ENCODE results near the gene RHBDL2.

Gene RHBDL2

DNA sequence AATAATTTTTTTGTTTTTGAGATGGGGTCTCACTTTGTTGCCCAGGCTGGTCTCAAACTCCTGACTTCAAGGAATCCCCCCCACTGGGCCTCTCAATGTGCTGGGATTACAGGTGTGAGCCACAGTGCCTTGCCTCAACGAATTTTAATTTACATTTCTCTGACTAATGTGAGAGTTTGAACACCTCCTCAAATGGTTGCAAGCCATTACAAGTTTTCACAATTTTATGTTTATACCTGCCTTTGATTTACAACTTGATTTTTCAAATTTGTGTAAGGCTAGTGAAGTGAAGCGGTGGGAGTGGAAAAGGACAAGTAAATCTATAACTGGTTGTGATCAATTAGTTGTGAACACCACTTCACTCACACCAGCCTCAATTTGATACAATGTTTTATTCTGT, 8.9 kb upstream of the RHBDL2 start:
- Histone ChIP-seq H3K4me2 (ENCODE audit: low read depth, low read length, poor library complexity, severe bottlenecking) (no peak overlapping the region), H3K36me3 (ENCODE audit: insufficient read depth, low read length) (no peaks in the 10 kb centered on the region), H3F3A (ENCODE audit: low read depth) (no peaks in the 10 kb centered on the region), H3K4me1 (ENCODE audit: insufficient read depth, low read length, poor library complexity, severe bottlenecking) (no peaks in the 10 kb centered on the region), H3K79me2 (ENCODE audit: insufficient read depth, low read length) (no peaks in the 10 kb centered on the region), H4K20me1 (ENCODE audit: insufficient read depth, low read length, poor library complexity, severe bottlenecking) (no peaks in the 10 kb centered on the region), H2AFZ (ENCODE audit: low read length) (no peak overlapping the region), H3K9me3 (ENCODE audit: insufficient read depth, low read depth, low read length) (no peaks in the 10 kb centered on the region), H3K9me2 (replicated peaks; ENCODE audit: low read depth, low read length) (no peaks in the 10 kb centered on the region), H3K9ac (ENCODE audit: low read depth, low read length, poor library complexity, severe bottlenecking) (no peak overlapping the region), H3K4me3 (ENCODE audit: low read length, poor library complexity, severe bottlenecking) (no peak overlapping the region), H3K27me3 (ENCODE audit: insufficient read depth, low read length, poor library complexity, severe bottlenecking) (no peaks in the 10 kb centered on the region)
- TF ChIP-seq, protein P1, sequence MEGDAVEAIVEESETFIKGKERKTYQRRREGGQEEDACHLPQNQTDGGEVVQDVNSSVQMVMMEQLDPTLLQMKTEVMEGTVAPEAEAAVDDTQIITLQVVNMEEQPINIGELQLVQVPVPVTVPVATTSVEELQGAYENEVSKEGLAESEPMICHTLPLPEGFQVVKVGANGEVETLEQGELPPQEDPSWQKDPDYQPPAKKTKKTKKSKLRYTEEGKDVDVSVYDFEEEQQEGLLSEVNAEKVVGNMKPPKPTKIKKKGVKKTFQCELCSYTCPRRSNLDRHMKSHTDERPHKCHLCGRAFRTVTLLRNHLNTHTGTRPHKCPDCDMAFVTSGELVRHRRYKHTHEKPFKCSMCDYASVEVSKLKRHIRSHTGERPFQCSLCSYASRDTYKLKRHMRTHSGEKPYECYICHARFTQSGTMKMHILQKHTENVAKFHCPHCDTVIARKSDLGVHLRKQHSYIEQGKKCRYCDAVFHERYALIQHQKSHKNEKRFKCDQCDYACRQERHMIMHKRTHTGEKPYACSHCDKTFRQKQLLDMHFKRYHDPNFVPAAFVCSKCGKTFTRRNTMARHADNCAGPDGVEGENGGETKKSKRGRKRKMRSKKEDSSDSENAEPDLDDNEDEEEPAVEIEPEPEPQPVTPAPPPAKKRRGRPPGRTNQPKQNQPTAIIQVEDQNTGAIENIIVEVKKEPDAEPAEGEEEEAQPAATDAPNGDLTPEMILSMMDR (conservative IDR thresholded peaks at IDR 0.05; ENCODE audit: low read length), result no peak

DNA sequence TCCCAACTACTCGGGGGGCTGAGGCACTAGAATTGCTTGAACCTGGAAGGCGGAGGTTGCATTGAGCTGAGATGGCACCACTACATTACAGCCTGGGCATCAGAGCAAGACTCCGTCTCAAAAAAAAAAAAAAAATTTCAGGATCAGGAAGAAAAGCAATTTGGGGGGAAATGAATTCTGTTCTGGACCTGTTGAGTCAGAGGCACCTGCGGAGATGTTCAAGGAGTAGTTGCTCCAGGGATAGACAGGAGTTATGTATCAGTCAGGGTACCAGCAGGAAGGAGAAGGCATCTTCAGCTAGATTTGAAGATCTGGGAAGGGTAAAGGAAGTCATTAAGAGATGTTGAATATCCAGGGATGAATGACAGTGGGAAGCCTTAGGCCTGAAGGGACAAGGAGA, 2.9 kb upstream of the RHBDL2 start:
- Histone ChIP-seq H3F3A (ENCODE audit: low read depth) (no peaks in the 10 kb centered on the region), H3K36me3 (ENCODE audit: insufficient read depth, low read length) (no peaks in the 10 kb centered on the region), H3K79me2 (ENCODE audit: insufficient read depth, low read length) (no peaks in the 10 kb centered on the region), H3K9me3 (ENCODE audit: insufficient read depth, low read depth, low read length) (no peaks in the 10 kb centered on the region), H3K9ac (ENCODE audit: low read depth, low read length, poor library complexity, severe bottlenecking) (no peak overlapping the region), H3K4me1 (ENCODE audit: insufficient read depth, low read length, poor library complexity, severe bottlenecking) (no peaks in the 10 kb centered on the region), H3K4me3 (ENCODE audit: low read length, poor library complexity, severe bottlenecking) (no peak overlapping the region), H2AFZ (ENCODE audit: low read length) (no peak overlapping the region), H3K27me3 (ENCODE audit: insufficient read depth, low read length, poor library complexity, severe bottlenecking) (no peaks in the 10 kb centered on the region), H4K20me1 (ENCODE audit: insufficient read depth, low read length, poor library complexity, severe bottlenecking) (no peaks in the 10 kb centered on the region), H3K9me2 (replicated peaks; ENCODE audit: low read depth, low read length) (no peaks in the 10 kb centered on the region), H3K4me2 (ENCODE audit: low read depth, low read length, poor library complexity, severe bottlenecking) (no peak overlapping the region)
- TF ChIP-seq, protein P1 (conservative IDR thresholded peaks at IDR 0.05; ENCODE audit: low read length), result no peak
- TF ChIP-seq EZH2phosphoT487 (IDR thresholded peaks at IDR 0.05; ENCODE audit: borderline replicate concordance), result no peak

DNA sequence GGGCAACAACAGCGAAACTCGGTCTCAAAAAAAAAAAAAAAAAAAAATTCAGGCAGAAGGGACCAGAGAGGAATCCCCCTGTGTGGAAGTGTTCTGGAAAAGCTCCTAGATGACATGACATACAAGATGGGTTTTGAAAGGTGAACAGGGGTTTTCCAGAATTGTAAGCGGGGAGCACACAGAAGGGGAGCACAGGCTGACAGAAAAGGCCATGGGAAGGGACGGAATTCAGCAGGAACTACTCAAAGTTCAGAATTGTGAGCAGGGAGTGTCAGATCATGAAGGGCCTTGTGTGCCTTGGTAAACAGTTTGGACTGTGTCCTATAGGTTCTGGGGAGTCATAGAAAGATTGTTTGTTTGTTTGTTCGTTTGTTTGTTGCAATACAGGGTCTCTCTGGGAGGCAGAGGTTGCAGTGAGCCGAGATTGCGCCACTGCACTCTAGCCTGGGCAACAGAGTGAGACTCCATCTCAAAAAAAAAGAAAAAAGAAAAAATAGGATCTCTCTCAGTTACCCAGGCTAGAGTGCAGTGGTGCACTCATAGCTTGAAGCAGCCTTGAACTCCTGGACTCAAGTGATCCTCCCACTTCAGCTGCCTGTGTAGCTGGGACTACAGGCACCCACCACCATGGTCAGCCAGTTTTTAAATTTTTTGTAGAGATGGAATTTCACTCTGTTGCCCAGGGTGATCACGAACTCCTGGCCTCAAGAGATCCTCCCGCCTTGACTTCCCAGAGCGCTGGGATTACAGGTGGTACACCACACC, 1.2 kb upstream of the RHBDL2 start:
- H3K9me2 ChIP-seq (replicated peaks; ENCODE audit: low read depth, low read length), result no peaks in the 10 kb centered on the region
- H3K4me2 ChIP-seq (ENCODE audit: low read depth, low read length, poor library complexity, severe bottlenecking), result no peak overlapping the region
- H3K9me3 ChIP-seq (ENCODE audit: insufficient read depth, low read depth, low read length), result no peaks in the 10 kb centered on the region
- TF ChIP-seq EZH2phosphoT487 (IDR thresholded peaks at IDR 0.05; ENCODE audit: borderline replicate concordance), result no peak
- TF ChIP-seq, protein P1 (conservative IDR thresholded peaks at IDR 0.05; ENCODE audit: low read length), result no peak
- H3K4me1 ChIP-seq (ENCODE audit: insufficient read depth, low read length, poor library complexity, severe bottlenecking), result no peaks in the 10 kb centered on the region
- H2AFZ ChIP-seq (ENCODE audit: low read length), result no peak overlapping the region
- H3F3A ChIP-seq (ENCODE audit: low read depth), result no peaks in the 10 kb centered on the region
- no peak overlapping the region for H3K4me3 ChIP-seq (ENCODE audit: low read length, poor library complexity, severe bottlenecking)
- H3K79me2 ChIP-seq (ENCODE audit: insufficient read depth, low read length), result no peaks in the 10 kb centered on the region
- no peaks in the 10 kb centered on the region for H3K36me3 ChIP-seq (ENCODE audit: insufficient read depth, low read length)
- no peaks in the 10 kb centered on the region for H4K20me1 ChIP-seq (ENCODE audit: insufficient read depth, low read length, poor library complexity, severe bottlenecking)
- no peaks in the 10 kb centered on the region for H3K27me3 ChIP-seq (ENCODE audit: insufficient read depth, low read length, poor library complexity, severe bottlenecking)
- H3K9ac ChIP-seq (ENCODE audit: low read depth, low read length, poor library complexity, severe bottlenecking), result no peak overlapping the region

All from Loucy (cell line).